ENCODE data around the gene BMP7. TPM values are rescaled to one million over a fixed set of nuclear protein-coding genes. Genes with fewer than 3 reads are reported as not detected.

BMP7 gene
- total and polyA plus RNA-seq, 2 of the 13 experiments (the other 11 are each of a cell fraction or from before 2014, with no cell fraction given): not detected

- H3K36me3 ChIP-seq (replicated peaks in 1 of 2; ENCODE audit: control insufficient read depth in 1 of 2, insufficient read depth in 2 of 2, low read length in 2 of 2): no peaks in the 10 kb centered on the region
- no peak for DNase-seq (ENCODE audit: low spot score)
- no peak overlapping the region for H2AFZ ChIP-seq (ENCODE audit: low read length)
- in situ Hi-C loops (cut with HindIII; ENCODE audit: extremely low pct_ligation_motif_present, low pct_unique_long_range_greater_than_20kb) (no loop called here), intact Hi-C loops (cut with micrococcal nuclease; ENCODE audit: unreplicated experiment) (loop anchor here (5.0 kb wide), 1 partner anchor 86 kb away; no protein-coding TSS in a partner anchor)
- peaks cover 15 to 90% of the 10 kb centered on the region in 2 experiments for H3K27me3 ChIP-seq (ENCODE audit: control insufficient read depth in 1 of 2, insufficient read depth in 2 of 2, low read length in 2 of 2)
- TF ChIP-seq ZNF501 (CRISPR knock-in tag; IDR thresholded peaks at IDR 0.05): no peak
- no peak for TF ChIP-seq ARNT2 (CRISPR knock-in tag; IDR thresholded peaks at IDR 0.05; ENCODE audit: low read depth)
- TF ChIP-seq FOXK2 (IDR thresholded peaks at IDR 0.05): no peak
- TF ChIP-seq, protein P1, sequence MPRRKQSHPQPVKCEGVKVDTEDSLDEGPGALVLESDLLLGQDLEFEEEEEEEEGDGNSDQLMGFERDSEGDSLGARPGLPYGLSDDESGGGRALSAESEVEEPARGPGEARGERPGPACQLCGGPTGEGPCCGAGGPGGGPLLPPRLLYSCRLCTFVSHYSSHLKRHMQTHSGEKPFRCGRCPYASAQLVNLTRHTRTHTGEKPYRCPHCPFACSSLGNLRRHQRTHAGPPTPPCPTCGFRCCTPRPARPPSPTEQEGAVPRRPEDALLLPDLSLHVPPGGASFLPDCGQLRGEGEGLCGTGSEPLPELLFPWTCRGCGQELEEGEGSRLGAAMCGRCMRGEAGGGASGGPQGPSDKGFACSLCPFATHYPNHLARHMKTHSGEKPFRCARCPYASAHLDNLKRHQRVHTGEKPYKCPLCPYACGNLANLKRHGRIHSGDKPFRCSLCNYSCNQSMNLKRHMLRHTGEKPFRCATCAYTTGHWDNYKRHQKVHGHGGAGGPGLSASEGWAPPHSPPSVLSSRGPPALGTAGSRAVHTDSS (CRISPR knock-in tag; conservative IDR thresholded peaks at IDR 0.05): no peak
- no peak for TF ChIP-seq POLR2AphosphoS5 (IDR thresholded peaks at IDR 0.05; ENCODE audit: low read depth, low read length)
- TF ChIP-seq ZNF878 (CRISPR knock-in tag; IDR thresholded peaks at IDR 0.05): no peak
- no peak for TF ChIP-seq NONO (IDR thresholded peaks at IDR 0.05)
- no peak for TF ChIP-seq NONO (CRISPR knock-in tag; conservative IDR thresholded peaks at IDR 0.05)
- no peak for TF ChIP-seq ZFP1 (CRISPR knock-in tag; IDR thresholded peaks at IDR 0.05)
- TF ChIP-seq IRX3 (CRISPR knock-in tag; IDR thresholded peaks at IDR 0.05; ENCODE audit: borderline replicate concordance, low read depth): no peak
- no peak for TF ChIP-seq ZKSCAN5 (CRISPR knock-in tag; IDR thresholded peaks at IDR 0.05)
- no peak for TF ChIP-seq MXI1 (IDR thresholded peaks at IDR 0.05; ENCODE audit: borderline replicate concordance, low read depth, low read length)
- TF ChIP-seq ZNF17 (CRISPR knock-in tag; IDR thresholded peaks at IDR 0.05): no peak
- TF ChIP-seq ZBTB1 (CRISPR knock-in tag; IDR thresholded peaks at IDR 0.05; ENCODE audit: borderline replicate concordance): no peak
- TF ChIP-seq E2F1 (CRISPR knock-in tag; IDR thresholded peaks at IDR 0.05): no peak
- no peak for TF ChIP-seq BORCS8-MEF2B (CRISPR knock-in tag; IDR thresholded peaks at IDR 0.05)
- TF ChIP-seq TBL1XR1 (IDR thresholded peaks at IDR 0.05; ENCODE audit: borderline replicate concordance, low read length, partially characterized antibody): no peak
- no peak for TF ChIP-seq SP4 (CRISPR knock-in tag; IDR thresholded peaks at IDR 0.05)
- TF ChIP-seq, protein P2, sequence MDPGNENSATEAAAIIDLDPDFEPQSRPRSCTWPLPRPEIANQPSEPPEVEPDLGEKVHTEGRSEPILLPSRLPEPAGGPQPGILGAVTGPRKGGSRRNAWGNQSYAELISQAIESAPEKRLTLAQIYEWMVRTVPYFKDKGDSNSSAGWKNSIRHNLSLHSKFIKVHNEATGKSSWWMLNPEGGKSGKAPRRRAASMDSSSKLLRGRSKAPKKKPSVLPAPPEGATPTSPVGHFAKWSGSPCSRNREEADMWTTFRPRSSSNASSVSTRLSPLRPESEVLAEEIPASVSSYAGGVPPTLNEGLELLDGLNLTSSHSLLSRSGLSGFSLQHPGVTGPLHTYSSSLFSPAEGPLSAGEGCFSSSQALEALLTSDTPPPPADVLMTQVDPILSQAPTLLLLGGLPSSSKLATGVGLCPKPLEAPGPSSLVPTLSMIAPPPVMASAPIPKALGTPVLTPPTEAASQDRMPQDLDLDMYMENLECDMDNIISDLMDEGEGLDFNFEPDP (CRISPR knock-in tag; conservative IDR thresholded peaks at IDR 0.05): no peak
- TF ChIP-seq CEBPG (CRISPR knock-in tag; IDR thresholded peaks at IDR 0.05): no peak
- TF ChIP-seq ZNF251 (CRISPR knock-in tag; IDR thresholded peaks at IDR 0.05): no peak
- CTCF ChIA-PET (ENCODE audit: low intra/inter-chr PET ratio, low total read pairs): no interaction called here
- H3K9me3 ChIP-seq (ENCODE audit: low read length): no peaks in the 10 kb centered on the region
- H3K4me2 ChIP-seq (ENCODE audit: low read depth, low read length): no peak overlapping the region
- H3K4me1 ChIP-seq (ENCODE audit: insufficient read depth, low read length): peaks cover 23% of the 10 kb centered on the region
- FAIRE-seq: no peak
- no peak overlapping the region for H3K27ac ChIP-seq (ENCODE audit: extremely low read length, insufficient read depth, low read length)
- H3K9ac ChIP-seq (ENCODE audit: insufficient read depth, low read depth, low read length): no peak overlapping the region
- H4K20me1 ChIP-seq (ENCODE audit: insufficient read depth, low read length): peaks cover 11% of the 10 kb centered on the region; the same call in 1 of the 2 replicates
- WGBS (ENCODE audit: low lambda C conversion rate): 54% methylated on average over 14 of the region's 14 CpGs
- H3K79me2 ChIP-seq (ENCODE audit: insufficient read depth, low read length): no peaks in the 10 kb centered on the region
- POLR2A ChIA-PET: no interaction called here
- BruUV-seq (replicated peaks): no TSS peak
- H3K4me3 ChIP-seq (replicated peaks in 1 of 3; ENCODE audit: insufficient read depth in 1 of 3, low read depth in 2 of 3, low read length in 3 of 3): no peak overlapping the region
- no peak for ATAC-seq
Observed at GRCh38 chr20:57260934-57261333, 5.5 kb downstream of the BMP7 start.
